Stimulated activated CD8-positive, alpha-beta memory T cell treated with anti-CD3 and anti-CD28 coated beads, Interleukin-15, amount 100 ng/mL, for 1 hour (primary cell): ENCODE data around the gene FBRS.
"Not testable (repeated sequence)": the region's sequence is repeated elsewhere in the genome, so short reads cannot be mapped to it uniquely, and the experiment has no call there.

Source experiments
- DNase-seq: peaks from one replicate; pipeline ENCODE4 v3.0.0-alpha.2; 2020; ENCODE audit warnings: low read depth

Gene FBRS

DNA sequence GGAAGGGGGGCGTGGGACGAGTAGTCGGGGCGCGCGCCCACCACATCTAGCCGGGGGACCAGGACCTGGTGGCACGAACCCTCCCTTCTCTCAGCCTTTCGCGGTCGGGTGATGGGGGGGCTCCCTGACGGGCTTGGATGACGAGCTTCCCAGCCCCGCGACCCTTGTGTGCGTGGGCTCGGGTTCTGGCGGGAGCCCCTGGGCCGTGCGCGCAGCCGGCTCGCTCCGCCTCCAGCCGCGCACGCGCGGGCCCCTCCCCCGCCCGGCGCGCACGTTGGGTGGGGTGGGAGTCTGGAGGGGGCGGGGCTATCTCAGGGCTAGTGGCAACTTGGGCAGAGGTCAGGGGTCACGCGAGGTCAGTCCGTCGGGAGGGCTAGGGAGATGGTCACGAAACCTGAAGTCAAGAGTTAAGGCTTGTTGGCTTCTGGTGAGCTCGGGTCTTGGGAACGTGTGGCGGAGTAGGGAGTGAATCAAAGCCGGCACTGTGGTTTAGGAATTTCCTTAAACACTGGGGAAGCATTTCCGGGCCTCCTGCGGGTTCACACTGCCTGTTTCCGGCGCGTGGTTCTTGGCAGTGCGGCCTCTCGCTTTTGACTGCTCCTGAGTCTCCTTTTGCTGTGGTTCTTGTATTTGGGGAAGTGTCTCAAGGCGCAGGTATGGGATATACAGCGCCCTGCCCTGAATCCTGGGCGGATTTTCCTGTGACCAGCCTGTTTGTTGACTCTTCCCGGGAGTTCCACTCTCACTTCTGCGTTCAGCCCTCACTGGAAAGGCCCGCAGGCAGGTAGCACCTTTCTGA lies 40.8 kb downstream of the FBRS start, which contains the start of gene SRCAP:
TSS of gene SRCAP (plus strand) at position 356 of the 799 bp plus-strand sequence. CDS start 1,654 bp downstream, outside the sequence.
- DNase-seq = peak; percentile 50

- no peak for DNase-seq
Observed at GRCh38 chr16:30699615-30700099, 41.4 kb downstream of the FBRS start.

DNA sequence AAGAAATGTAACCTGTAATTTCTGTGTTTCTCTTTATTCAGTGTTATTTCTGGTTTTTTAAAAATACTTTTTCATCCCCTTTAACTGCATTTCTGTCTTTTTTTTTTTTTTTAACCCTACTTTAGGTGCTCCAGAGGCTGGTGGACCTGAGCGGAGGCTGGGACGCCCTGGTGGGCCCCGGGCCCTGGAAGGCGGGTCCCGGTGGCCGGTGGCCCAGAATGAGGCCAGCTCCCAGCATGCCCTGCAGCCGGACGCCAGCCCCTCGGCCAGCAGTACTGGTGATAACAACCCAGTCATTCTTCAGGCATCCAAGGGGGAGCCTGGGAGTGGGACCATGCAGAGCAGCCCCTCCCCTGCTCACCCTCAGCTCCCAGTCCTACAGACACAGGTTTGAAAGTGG lies 42.3 kb downstream of the FBRS start:
- DNase-seq = no peak

GRCh38 chr16:30700971-30701370 lies 42.7 kb downstream of the FBRS start:
- DNase-seq = no peak

DNA sequence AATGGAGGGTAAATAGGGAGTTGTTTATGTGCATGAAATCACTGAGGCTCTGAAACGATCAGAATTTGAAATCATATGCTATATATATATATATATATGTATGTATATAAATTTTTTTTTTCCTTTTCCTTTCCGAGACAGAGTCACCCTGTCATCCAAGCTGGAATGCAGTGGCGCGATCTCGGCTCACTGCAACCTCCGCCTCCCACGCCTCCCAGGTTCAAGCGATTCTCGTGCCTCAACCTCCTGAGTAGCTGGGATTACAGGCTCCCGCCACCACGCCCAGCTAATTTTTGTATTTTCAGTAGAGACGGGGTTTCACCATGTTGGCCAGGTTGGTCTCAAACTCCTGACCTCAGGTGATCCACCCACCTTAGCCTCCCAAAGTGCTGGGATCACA lies 44.8 kb downstream of the FBRS start:
- DNase-seq = not testable (repeated sequence)

- no peak for DNase-seq
Observed at GRCh38 chr16:30703971-30704370, 45.7 kb downstream of the FBRS start.

DNA sequence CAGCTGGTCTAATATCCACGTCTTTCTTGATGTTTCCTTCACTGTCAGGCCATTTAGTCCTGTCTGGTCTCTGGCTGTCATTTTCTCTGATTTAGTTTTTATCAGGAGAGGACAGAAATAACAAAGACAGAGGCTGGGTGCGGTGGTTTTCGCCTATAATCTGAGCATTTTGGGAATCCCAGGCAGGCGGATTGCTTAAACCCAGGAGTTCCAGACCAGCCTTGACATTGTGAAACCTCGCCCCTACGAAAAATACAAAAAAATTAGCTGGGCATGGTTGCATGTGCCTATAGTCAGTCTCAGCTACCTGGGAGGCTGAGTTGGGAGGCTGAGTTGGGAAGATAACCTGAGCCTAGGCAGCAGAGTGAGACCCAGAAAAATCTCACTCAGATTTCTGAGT lies 47.8 kb downstream of the FBRS start:
- DNase-seq = no peak

DNA sequence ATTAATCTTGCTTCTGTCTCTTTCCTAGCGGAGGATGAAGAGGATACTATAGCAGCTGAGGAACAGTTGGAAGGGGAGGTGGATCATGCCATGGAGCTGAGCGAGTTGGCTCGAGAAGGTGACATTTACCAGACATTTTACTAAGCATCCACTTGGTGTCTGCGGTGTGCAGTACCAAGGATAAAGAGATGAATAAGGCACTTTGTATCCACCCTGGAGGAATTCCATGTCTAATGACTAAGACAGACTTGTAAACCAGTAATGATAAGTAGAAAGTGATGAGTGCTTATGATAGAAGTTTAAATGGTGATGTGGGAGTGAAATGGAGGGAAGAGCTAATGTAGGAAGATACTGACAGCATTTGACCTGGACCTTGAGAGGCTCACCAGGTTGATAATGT lies 52.7 kb downstream of the FBRS start:
- no peak for DNase-seq

- DNase-seq = no peak
Observed at GRCh38 chr16:30711712-30712111, 53.5 kb downstream of the FBRS start.

DNA sequence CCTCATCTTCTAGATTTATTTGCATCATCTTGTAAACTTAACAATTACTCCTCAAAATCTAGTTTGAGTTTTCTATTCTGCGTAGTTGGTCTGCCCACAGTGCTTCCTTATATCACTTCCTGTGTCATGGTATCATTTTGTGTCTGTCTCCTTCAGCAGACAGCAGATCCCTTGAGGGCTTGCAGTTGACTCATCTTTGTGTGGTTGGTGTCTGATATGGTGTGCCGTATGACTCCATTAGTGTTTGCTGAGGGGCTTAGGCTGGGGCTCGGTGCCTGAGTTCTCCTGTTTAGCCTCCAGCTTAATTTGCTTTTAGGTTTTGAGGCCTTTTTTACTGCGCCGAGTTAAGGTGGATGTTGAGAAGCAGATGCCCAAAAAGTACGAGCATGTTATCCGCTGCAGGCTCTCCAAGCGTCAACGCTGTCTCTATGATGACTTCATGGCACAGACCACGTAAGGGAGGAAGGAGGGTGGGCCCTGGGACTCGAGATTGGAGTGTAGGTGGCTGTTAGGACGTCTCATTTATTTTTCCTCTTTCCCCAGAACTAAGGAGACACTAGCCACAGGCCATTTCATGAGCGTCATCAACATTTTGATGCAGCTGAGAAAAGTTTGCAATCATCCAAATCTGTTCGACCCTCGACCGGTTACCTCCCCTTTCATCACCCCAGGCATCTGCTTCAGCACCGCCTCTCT lies 57.7 kb downstream of the FBRS start:
- peak; percentile 15 for DNase-seq

DNA sequence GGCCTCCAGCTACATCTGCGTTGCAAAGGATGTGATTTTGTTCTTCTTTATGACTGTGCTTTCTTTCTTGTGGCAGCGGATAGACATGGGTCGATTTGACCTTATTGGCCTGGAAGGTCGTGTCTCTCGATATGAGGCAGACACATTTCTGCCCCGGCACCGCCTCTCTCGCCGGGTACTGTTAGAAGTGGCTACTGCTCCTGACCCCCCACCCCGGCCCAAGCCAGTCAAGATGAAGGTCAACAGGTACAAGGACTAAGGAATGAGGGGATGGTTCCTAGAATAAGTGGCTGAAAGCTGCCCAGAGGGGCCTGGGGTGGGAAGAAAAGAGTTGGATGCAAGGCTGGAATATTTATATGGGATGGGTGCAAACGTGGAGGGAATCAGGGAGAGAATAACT lies 61.9 kb downstream of the FBRS start:
- DNase-seq = no peak
